ENCODE results near the gene MROH2A.

The MROH2A gene

GRCh38 chr2:233837694-233838229 is 59.6 kb downstream of the MROH2A start:
- DNase-seq (ENCODE audit: low read depth in 2 of 2): no peak

DNA sequence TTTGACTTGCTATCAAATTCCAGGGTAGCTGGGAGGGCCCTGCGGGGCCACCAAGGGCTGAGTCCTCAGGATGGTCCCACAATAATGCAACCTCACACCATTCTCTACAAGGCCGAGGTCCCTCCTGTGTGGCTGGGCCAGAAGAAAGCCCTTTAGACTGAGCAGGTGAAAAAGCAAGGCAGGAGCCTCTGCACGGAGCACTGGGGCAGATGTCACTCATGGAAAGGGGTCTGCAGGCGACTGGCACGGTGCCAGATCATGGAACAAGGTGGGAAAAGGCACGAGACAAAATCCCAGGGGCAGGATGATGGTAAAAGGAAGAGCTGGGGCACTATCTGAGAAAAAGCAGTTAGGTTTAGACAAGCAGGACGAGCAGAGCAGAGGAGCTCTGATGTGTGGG is 60.1 kb downstream of the MROH2A start:
- DNase-seq (ENCODE audit: low read depth in 2 of 2): no peak

DNA sequence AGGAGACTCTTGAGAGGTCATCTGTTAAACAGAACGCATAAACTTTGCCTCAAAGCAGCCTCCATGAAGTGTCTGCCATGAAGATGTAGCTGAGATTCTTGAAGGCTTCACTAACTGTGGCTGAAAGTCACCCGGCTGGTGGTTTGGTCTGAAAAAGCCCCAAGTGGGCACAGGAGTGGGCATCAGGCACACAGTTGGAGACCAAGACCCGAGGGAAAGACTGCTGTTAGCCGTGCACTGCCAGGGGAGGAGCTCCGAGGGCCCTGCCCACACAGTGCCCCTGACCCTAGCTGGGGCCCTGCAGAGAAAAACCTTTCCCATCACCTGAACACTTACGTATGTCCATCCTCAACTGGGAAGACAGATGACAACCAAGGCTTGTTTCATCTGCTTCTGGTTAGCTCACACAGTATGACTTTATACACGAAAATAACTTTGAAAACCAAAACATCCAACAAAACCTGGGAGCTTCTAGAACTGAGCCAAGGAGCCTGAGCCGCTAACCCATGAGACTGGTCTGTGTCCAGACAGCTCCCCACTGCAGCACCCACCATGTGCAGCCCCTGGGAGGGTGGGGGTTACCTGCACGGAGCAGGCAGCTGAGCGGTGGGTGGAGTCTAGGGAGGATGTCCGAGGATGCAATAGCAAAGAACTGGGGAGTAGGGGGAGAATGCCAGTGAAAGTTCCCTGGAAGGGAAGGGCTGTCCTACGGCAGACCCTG is 60.8 kb downstream of the MROH2A start:
- DNase-seq (ENCODE audit: low read depth in 2 of 2): no peak

DNA sequence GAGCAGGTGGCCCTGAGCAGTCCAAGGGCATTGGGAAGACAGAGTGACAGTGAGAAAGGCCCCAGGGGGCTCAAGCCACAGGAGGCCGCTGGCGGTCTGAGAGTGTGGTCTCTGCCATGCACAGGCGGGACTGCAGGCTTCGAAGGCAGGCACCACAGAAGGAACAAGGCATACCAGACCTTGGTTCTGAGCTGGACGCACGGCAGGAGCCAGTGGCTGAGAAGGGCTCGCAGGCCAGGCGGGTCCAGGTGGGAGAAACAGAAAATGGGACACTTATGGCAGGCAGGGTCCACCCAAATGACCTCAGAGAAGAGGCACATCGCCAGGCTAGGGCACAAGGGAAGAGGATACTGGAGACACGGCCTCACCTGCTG is 61.3 kb downstream of the MROH2A start:
- DNase-seq (ENCODE audit: low read depth in 2 of 2): no peak

- no peak for DNase-seq (ENCODE audit: low read depth in 2 of 2)
Observed at GRCh38 chr2:233840520-233840919, 62.4 kb downstream of the MROH2A start.

- DNase-seq (ENCODE audit: low read depth in 2 of 2): no peak
Observed at GRCh38 chr2:233841183-233841582, 63.1 kb downstream of the MROH2A start.

GRCh38 chr2:233844064-233844807 is 66.1 kb downstream of the MROH2A start:
- no peak for DNase-seq (ENCODE audit: low read depth in 2 of 2)

DNA sequence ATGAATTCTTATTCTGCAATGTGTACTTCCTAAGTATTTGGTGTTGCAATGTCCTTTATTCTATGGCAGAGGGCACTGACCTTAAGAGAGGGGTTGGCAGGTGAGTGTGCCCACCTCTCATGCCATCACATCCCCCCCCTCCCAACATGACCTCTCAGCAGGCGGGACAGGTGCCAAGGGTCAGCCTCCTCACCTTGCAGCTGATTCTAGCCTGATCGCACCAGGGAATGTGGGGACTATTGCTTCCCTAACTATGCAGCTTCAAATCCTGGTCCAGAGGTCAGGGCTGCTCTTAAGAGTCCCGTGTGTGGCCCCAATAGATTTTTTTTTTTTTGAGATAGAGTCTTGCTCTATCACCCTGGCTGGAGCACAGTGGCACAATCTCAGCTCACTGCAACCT is 66.7 kb downstream of the MROH2A start:
- DNase-seq (ENCODE audit: low read depth in 2 of 2): no peak

GRCh38 chr2:233845301-233846060 is 67.4 kb downstream of the MROH2A start:
- no peak for DNase-seq (ENCODE audit: low read depth in 2 of 2)

- DNase-seq (ENCODE audit: low read depth in 2 of 2): no peak
Observed at GRCh38 chr2:233846387-233847247, 68.5 kb downstream of the MROH2A start.

DNA sequence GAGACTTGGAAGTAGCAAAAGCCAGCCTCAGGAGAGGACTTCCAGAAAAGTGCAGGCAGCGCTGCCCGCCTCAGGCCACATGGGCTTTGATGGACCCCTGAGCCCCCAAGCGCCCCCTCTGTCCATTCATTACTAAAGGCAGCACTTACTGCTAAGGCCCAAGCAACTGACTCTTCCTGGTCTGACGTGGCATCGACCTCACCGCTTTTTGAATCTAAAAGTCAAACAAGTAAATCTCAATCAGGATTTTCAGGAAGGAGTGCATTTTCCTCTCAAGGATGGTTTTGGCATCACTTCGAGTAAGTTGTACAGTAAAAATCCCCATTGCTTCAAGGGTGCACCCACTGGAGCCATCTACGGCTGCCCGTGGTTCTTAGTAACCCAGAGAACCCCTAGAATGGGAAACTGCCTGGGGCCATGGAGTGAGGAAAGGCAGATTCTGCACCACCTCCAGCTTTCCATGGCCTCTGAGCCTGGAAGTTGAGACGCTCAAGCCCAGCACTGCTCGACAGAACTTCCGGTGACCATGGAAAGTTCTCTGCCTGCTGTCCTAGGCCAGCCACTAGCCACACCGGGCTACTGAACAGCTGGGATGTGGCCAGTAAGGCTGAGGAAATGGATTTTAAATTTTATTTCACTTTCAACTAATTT is 69.2 kb downstream of the MROH2A start:
- DNase-seq (ENCODE audit: low read depth in 2 of 2): no peak

- no peak for DNase-seq (ENCODE audit: low read depth in 2 of 2)
Observed at GRCh38 chr2:233848276-233848675, 70.1 kb downstream of the MROH2A start.

- DNase-seq (ENCODE audit: low read depth in 2 of 2): no peak
Observed at GRCh38 chr2:233849607-233850271, 71.6 kb downstream of the MROH2A start.

- DNase-seq (ENCODE audit: low read depth in 2 of 2): no peak
Observed at GRCh38 chr2:233850745-233851144, 72.6 kb downstream of the MROH2A start.

DNA sequence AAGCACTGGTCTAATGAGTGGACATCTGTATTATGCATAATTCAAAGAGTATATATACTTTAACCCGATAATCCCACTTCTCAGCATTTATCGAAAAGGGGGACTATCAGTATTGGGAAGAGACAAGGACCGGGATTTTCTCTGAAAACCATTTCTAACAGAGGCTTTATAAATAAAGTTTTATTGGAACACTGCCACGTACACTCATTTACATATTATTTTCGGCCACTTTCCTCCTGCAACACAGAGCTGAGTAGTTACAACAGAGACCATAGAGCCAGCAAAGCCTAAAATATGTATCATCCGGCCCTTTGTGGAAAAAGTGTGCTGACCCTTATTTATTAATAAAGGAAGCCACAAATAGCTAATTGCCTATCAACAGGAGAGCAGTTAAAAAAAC is 73.0 kb downstream of the MROH2A start:
- no peak for DNase-seq (ENCODE audit: low read depth in 2 of 2)

GRCh38 chr2:233852056-233852455 is 73.9 kb downstream of the MROH2A start:
- no peak for DNase-seq (ENCODE audit: low read depth in 2 of 2)

DNA sequence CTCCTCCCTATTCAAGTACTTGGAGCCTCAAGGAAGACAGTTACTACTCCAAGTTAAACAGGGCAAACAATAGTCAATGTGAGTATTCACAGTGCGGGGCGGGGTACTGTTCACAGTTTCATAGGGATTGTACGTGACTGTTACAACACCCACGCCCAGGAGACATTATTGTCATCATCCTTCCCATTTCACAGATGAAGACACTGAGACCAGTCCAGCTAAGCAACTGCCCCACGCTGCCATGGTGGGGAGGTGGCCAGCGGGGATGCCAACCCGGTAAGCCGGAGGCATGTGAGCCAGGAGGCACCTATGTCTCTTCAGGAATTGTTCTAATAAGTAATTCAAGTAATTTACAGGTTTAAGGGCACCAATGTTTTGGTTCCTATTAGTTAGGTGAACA is 75.2 kb downstream of the MROH2A start:
- no peak for DNase-seq (ENCODE audit: low read depth in 2 of 2)

DNA sequence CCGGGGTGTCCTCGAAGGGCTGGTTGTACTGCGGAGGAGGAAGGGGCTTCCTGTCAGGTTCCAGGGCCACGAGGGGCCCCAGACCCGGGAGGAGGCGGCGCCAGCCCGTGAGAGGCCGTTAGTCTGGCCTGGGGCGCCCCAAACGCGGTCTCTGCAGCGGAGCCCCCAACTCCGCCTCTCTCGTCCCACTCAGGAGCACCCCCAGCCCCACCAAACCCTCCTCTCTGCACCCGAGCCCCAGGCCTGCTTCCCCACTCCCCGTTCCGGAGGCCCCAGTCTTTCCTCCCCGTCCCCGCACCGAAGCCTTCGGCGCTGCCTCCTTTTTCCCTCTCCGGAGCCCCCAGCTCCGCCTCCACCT is 75.7 kb downstream of the MROH2A start:
- DNase-seq (ENCODE audit: low read depth in 2 of 2): no peak

DNA sequence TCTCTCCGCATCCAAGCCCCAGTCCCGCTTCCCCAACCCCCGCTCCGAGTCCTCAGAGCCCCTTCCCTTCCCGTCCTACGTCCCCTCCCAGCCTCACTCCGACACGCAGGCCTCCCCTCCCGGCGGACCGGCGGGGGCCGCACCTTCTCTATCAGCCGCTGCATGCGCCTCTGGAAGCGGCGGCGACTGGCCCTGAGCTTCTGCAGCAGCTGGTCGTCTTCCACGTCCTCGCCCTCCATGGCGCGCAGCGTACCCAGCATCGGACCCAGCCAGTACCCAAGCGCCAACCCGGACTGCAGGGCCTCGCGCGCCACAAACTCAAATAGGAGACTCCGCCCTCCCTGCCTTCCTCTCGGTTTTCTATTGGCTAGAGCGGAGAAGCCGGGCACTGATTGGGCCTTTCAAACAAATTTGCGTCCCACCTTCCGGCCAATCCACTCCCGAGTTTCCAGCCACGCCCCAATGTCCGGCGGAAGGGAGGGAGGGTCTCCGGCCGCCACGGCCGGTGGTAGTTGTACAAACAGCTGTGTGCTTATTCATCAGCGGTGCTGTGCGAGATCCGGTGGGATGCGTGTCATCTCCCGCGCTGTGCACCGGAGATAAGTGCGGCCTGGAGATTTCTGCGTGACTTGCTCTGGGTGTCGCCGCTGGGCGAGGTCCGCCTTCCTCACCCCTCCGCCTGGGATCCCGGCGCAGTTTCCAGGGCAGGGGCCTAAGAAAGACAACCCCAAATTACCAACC is 76.3 kb downstream of the MROH2A start, which contains the start of gene HJURP:
TSS of gene HJURP (minus strand) at position 295 of the 741 bp plus-strand sequence. CDS start at position 260, 35 bp downstream.
- DNase-seq (ENCODE audit: low read depth in 2 of 2): peak; percentile 72 to 74

- DNase-seq (ENCODE audit: low read depth in 2 of 2): no peak
Observed at GRCh38 chr2:233855345-233855744, 77.2 kb downstream of the MROH2A start.
